Calu3 (cell line): ENCODE data around the gene SNRNP35. TPM values are rescaled to one million over a fixed set of nuclear protein-coding genes. Genes with fewer than 3 reads are reported as not detected.
"Not testable (repeated sequence)": the region's sequence is repeated elsewhere in the genome, so short reads cannot be mapped to it uniquely, and the experiment has no call there.

ENCODE experiments used
- BruUV-seq: library from RNA; stranded (reverse); fragments of 400-500 nt; replicated peaks from 2 replicates; lab custom pipeline; 2021; lab: Mats Ljungman, UMichigan
- CTCF ChIA-PET: fragments of 300-600 bp; sonication (Branson Sonifier 250); formaldehyde crosslinking; loops from one replicate; lab custom pipeline; 2022; ENCODE audit warnings: antibody characterized with exemption; lab: Charles Lee
- DNase-seq: peaks from one replicate; pipeline ENCODE4 v3.0.0; 2022
- H3K27ac Mint-ChIP-seq: one replicate; pipeline ENCODE4 v1.8.0; 2022; ENCODE audit warnings: mixed read lengths; ENCODE audit not compliant: unreplicated experiment
- H3K27me3 Mint-ChIP-seq: one replicate; pipeline ENCODE4 v1.8.0; 2022; ENCODE audit warnings: mixed read lengths; ENCODE audit not compliant: unreplicated experiment
- H3K36me3 Mint-ChIP-seq: one replicate; pipeline ENCODE4 v1.8.0; 2022; ENCODE audit warnings: mild to moderate bottlenecking, moderate library complexity, mixed read lengths; ENCODE audit not compliant: insufficient read depth, unreplicated experiment
- H3K4me1 Mint-ChIP-seq: one replicate; pipeline ENCODE4 v1.8.0; 2022; ENCODE audit warnings: mild to moderate bottlenecking, low read depth, mixed read lengths; ENCODE audit not compliant: unreplicated experiment
- H3K4me3 Mint-ChIP-seq: one replicate; pipeline ENCODE4 v1.8.0; 2022; ENCODE audit warnings: mild to moderate bottlenecking, low read depth, moderate library complexity, mixed read lengths; ENCODE audit not compliant: unreplicated experiment
- H3K9me3 Mint-ChIP-seq: one replicate; pipeline ENCODE4 v1.8.0; 2022; ENCODE audit warnings: low read depth, mixed read lengths; ENCODE audit not compliant: unreplicated experiment
- intact Hi-C: fragments of 100-400 bp; cut with micrococcal nuclease; formaldehyde crosslinking; loops from one replicate; pipeline ENCODE4 v1.10.0; 2022; ENCODE audit not compliant: unreplicated experiment
- total RNA-seq: library from RNA; stranded (reverse); gene quantifications from 2 replicates; pipeline ENCODE4 v1.2.3, GENCODE V29; 2022
- TF ChIP-seq, protein P1 (sequence below): fragments of 200-600 bp; IDR thresholded peaks from one replicate; pipeline ENCODE4 v1.8.0; 2022; ENCODE audit warnings: antibody characterized with exemption; ENCODE audit not compliant: unreplicated experiment

Gene SNRNP35
- total RNA-seq, 1 experiment from 2014 or later = 34.9 TPM

DNA sequence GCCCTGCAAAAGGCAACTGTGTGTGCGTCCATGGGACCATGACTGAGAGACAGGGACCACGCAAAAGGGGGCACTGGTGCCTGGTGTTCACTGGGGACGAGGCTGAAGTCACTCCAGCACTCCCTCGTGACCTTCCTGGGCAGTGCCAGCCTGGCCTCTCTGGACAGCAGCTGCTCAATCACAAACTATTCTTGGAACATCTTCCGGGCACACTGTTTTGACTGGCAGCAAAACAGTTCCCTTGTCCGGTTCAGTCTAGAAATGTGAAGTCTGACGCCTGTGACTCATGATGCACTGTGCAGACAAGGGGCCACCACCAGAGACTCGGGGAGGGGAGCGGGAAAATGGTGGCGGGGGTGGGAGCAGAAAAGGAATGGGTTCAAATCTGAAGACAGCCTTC is 20.8 kb downstream of the SNRNP35 start:
- no peak overlapping the region for H3K4me3 Mint-ChIP-seq
- no peak overlapping the region for H3K27ac Mint-ChIP-seq
- no peaks in the 10 kb centered on the region for H3K27me3 Mint-ChIP-seq
- H3K36me3 Mint-ChIP-seq = peaks cover 19% of the 10 kb centered on the region
- H3K9me3 Mint-ChIP-seq = no peaks in the 10 kb centered on the region
- CTCF ChIA-PET = no interaction called here
- no TSS peak for BruUV-seq
- intact Hi-C loops = no loop called here
- no peak for DNase-seq
- no peaks in the 10 kb centered on the region for H3K4me1 Mint-ChIP-seq
- TF ChIP-seq, protein P1, sequence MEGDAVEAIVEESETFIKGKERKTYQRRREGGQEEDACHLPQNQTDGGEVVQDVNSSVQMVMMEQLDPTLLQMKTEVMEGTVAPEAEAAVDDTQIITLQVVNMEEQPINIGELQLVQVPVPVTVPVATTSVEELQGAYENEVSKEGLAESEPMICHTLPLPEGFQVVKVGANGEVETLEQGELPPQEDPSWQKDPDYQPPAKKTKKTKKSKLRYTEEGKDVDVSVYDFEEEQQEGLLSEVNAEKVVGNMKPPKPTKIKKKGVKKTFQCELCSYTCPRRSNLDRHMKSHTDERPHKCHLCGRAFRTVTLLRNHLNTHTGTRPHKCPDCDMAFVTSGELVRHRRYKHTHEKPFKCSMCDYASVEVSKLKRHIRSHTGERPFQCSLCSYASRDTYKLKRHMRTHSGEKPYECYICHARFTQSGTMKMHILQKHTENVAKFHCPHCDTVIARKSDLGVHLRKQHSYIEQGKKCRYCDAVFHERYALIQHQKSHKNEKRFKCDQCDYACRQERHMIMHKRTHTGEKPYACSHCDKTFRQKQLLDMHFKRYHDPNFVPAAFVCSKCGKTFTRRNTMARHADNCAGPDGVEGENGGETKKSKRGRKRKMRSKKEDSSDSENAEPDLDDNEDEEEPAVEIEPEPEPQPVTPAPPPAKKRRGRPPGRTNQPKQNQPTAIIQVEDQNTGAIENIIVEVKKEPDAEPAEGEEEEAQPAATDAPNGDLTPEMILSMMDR = no peak

DNA sequence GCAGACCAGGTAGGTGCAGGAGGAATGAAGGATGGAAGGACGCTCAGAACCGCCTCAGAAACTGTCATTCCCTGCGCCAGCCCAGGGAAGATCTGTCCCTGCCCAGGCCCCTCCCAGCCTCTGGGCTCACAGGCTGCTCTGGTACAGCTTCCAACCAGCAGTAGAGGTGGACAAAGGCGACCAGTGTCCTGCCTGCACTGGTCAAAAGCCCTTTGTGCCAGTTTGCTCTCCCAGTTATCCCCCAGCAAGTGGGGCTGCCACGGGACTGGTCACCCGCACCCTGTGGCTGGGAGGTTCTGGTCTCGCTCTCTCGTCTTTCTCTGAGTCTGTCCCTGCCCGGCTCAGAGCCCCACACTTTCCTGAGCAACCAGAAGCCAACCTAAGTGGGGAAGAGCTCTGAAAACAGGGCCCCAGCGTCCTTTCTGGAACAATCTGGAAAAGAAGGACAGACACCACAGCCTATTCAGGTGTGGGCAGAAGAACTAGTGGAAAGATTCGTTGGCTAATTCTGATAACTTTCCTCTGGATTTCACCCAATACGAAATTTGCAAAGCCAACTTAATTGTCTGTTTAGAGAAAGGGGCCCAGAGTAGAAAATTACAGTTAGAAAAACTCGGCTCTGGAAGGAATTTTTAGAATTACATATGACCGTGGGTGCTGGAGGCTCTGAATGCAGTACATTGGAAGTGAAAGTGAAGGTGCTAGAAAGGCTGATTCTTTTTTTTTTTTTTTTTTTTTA is 21.7 kb downstream of the SNRNP35 start:
- intact Hi-C loops = no loop called here
- Mint-ChIP-seq H3K9me3 (no peaks in the 10 kb centered on the region), H3K36me3 (peaks cover 19% of the 10 kb centered on the region), H3K27me3 (no peaks in the 10 kb centered on the region), H3K4me3 (no peak overlapping the region), H3K4me1 (no peaks in the 10 kb centered on the region), H3K27ac (no peak overlapping the region)
- DNase-seq = no peak
- TF ChIP-seq, protein P1 = no peak
- CTCF ChIA-PET = no interaction called here
- no TSS peak for BruUV-seq

DNA sequence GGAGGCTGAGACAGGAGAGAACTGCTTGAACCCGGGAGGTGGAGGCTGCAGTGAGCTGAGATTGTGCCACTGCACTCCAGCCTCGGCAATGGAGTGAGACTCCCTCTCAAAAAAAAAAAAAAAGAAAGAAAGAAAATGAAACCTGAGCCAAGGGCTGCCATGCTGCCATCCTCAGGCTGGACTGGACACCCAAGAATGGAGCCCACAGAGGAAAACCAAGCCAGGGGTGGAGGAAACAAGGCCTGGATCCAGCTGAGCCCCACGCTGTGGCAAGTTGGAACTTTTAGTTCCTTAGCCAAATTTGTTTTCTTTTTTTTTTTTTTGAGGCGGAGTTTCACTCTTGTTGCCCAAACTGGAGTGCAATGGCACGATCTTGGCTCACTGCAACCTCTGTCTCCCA is 23.3 kb downstream of the SNRNP35 start:
- peaks cover 19% of the 10 kb centered on the region for H3K36me3 Mint-ChIP-seq
- H3K27me3 Mint-ChIP-seq, H3K9me3 Mint-ChIP-seq, H3K4me1 Mint-ChIP-seq, DNase-seq, BruUV-seq, H3K27ac Mint-ChIP-seq, H3K4me3 Mint-ChIP-seq, CTCF ChIA-PET, intact Hi-C loops: not testable (repeated sequence)

DNA sequence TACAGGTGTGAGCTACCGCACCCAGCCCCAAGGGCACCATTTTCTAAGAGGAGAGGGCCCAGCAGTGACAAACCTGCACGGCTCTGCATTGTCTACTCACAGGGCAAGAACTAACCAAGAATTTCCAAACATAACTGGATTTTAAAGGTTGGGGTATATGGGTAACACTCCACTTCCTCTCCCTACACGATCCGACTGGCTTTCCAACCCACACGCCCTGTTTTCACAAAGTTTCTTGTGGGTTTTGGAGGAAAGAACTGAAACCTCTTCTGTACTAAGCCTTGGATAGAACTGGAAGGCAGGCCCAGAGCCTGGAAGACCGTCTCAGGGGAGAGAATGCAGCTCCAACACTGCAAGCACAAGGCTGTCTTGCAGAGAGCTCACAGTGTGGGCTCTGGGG is 24.9 kb downstream of the SNRNP35 start:
- intact Hi-C loops = no loop called here
- peaks cover 12% of the 10 kb centered on the region for H3K36me3 Mint-ChIP-seq
- H3K27me3 Mint-ChIP-seq = no peaks in the 10 kb centered on the region
- TF ChIP-seq, protein P1 = no peak
- no peak for DNase-seq
- H3K9me3 Mint-ChIP-seq = no peaks in the 10 kb centered on the region
- BruUV-seq = no TSS peak
- no peaks in the 10 kb centered on the region for H3K4me1 Mint-ChIP-seq
- CTCF ChIA-PET = no interaction called here
- no peak overlapping the region for H3K4me3 Mint-ChIP-seq
- H3K27ac Mint-ChIP-seq = no peak overlapping the region

DNA sequence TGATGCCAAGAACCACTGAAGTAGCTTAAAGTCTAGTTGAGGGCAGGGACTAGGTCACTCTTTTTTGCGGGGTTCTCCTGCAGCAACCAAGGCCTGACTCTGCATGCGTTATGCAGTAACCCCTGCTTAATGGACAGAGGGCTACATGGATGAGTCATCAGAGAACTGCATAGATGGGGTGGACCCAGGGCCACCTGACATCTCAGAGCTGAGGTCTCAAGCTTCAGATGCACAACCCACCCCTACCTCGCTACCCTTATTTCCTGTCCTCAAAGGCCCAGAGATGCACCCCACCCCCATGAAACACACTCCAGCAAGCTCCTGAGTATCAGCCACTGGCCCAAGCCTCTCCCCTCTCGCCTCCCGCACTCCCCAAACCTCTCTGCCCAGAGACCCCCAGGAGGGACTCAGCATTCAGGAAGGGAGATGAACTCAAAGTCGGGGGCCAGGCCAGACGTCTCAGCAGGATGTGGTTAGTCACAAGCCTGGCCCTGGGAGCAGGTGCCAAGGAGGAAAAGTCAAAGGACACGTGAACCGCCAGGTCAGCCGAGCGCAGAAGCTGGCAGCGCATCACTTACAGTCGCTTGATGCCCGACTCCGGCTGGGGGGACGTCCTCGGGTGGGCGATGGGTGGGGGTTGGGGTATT is 25.8 kb downstream of the SNRNP35 start:
- Mint-ChIP-seq H3K4me1 (no peaks in the 10 kb centered on the region), H3K4me3 (no peak overlapping the region), H3K9me3 (no peaks in the 10 kb centered on the region), H3K27me3 (no peaks in the 10 kb centered on the region), H3K36me3 (peaks cover 6% of the 10 kb centered on the region), H3K27ac (no peak overlapping the region)
- no TSS peak for BruUV-seq
- TF ChIP-seq, protein P1 = no peak
- intact Hi-C loops = no loop called here
- CTCF ChIA-PET = interaction anchor here (0.6 kb wide), 1 partner anchor 32 kb away, joined by 7 read pairs; no protein-coding TSS in a partner anchor
- no peak for DNase-seq
